Activated naive CD4-positive, alpha-beta T cell (primary cell): ENCODE data around the gene AARS2.
A peak's percentile ranks its signal among the peaks of the same experiment; 100 is the strongest.

Experiments
- DNase-seq, 4 experiments: peaks; one replicate each; lab custom pipeline; 2025; lab: John Stamatoyannopoulos, UW

AARS2 gene

GRCh38 chr6:44262467-44263353, 50.4 kb downstream of the AARS2 start:
- no peak for DNase-seq

GRCh38 chr6:44261581-44261980, 51.6 kb downstream of the AARS2 start:
- no peak for DNase-seq

- no peak for DNase-seq
Measured at GRCh38 chr6:44260451-44261297, 52.5 kb downstream of the AARS2 start.

GRCh38 chr6:44260011-44260410, 53.1 kb downstream of the AARS2 start:
- DNase-seq = no peak

- DNase-seq = no peak
Measured at GRCh38 chr6:44258921-44259320, 54.2 kb downstream of the AARS2 start.

GRCh38 chr6:44258325-44258863, 54.8 kb downstream of the AARS2 start:
- no peak for DNase-seq

GRCh38 chr6:44257753-44258324, 55.3 kb downstream of the AARS2 start:
- DNase-seq = no peak

GRCh38 chr6:44257025-44257752, 56.0 kb downstream of the AARS2 start, which contains the start of gene SLC35B2:
Gene SLC35B2 (minus strand): TSS chr6:44257528. CDS start chr6:44257410, 118 bp downstream.
- DNase-seq = peak in 3 of 4 experiments; percentile 27 to 63 (median 54)

GRCh38 chr6:44256775-44257024, 56.4 kb downstream of the AARS2 start:
- DNase-seq = no peak

GRCh38 chr6:44255871-44256774, 57.0 kb downstream of the AARS2 start:
- no peak for DNase-seq

GRCh38 chr6:44255105-44255808, 57.9 kb downstream of the AARS2 start:
- DNase-seq = no peak

- no peak for DNase-seq
Measured at GRCh38 chr6:44254191-44255104, 58.7 kb downstream of the AARS2 start.

GRCh38 chr6:44253307-44254101, 59.6 kb downstream of the AARS2 start:
- peak in 3 of 4 experiments; percentile 12 to 43 (median 24) for DNase-seq

GRCh38 chr6:44251576-44252524, 61.3 kb downstream of the AARS2 start:
- DNase-seq = no peak

- DNase-seq = no peak
Measured at GRCh38 chr6:44250718-44251123, 62.4 kb downstream of the AARS2 start.

- no peak for DNase-seq
Measured at GRCh38 chr6:44250067-44250717, 63.0 kb downstream of the AARS2 start.
